K562 (cell line): Measurements from ENCODE around the gene NDOR1. TPM values are rescaled to one million over a fixed set of nuclear protein-coding genes. Genes with fewer than 3 reads are reported as not detected.
A peak's percentile ranks its signal among the peaks of the same experiment; 100 is the strongest.

Experiments used
- ATAC-seq: fragments of 200-7000 bp; cut with Tn5 transposase; 3 replicates; pipeline ENCODE4 v1.9.1; 2020; ENCODE audit warnings: moderate library complexity
- BruUV-seq: library from RNA; stranded (reverse); fragments of 400-500 nt; replicated peaks from 2 replicates; lab custom pipeline; 2021; lab: Mats Ljungman, UMichigan
- CTCF ChIA-PET: fragments of 300-600 bp; formaldehyde crosslinking; extraction: SDS; loops from one replicate; lab custom pipeline; 2021; ENCODE audit warnings: low intra/inter-chr PET ratio; lab: Yijun Ruan, JAX
- POLR2A ChIA-PET: fragments of 300-600, 350-650 bp; sonication (Branson Sonifier 250); formaldehyde crosslinking; extraction: SDS; loops from one replicate; lab custom pipeline; 2021; ENCODE audit warnings: antibody characterized with exemption, inconsistent platforms; lab: Yijun Ruan, JAX
- DNase-seq, 4 experiments: peaks; one replicate each; pipeline versions ENCODE4 v3.0.0 to v3.0.0-alpha.2; 2011 to 2018; ENCODE audit warnings: low spot score in 3 of 4, mixed read lengths in 3 of 4; ENCODE audit errors: extremely low read depth in 1 of 4
- FAIRE-seq: peaks from 2 replicates; lab custom pipeline; 2011; peaks lifted over from hg19 to GRCh38; lab: Jason Lieb, UNC
- H2AFZ ChIP-seq: 2 replicates; pipeline ENCODE4 v1.6.0; 2011; ENCODE audit warnings: low read depth, low read length, control low read depth, inconsistent platforms
- H3K27ac ChIP-seq: fragments of 200-600 bp; 3 replicates; pipeline ENCODE4 v1.8.0; 2011; ENCODE audit warnings: low read depth, mild to moderate bottlenecking, control low read depth, inconsistent platforms, low read length, moderate library complexity, mixed read lengths; ENCODE audit errors: extremely low read depth
- H3K27me3 ChIP-seq, 2 experiments: fragments of 300-600 bp in 1 of 2; 2 replicates in 1 of 2; 3 replicates in 1 of 2; pipeline versions ENCODE4 v1.6.0 to v1.8.0; 2011; ENCODE audit warnings: inconsistent platforms in 2 of 2, low read length in 2 of 2, mild to moderate bottlenecking in 1 of 2, mixed read lengths in 1 of 2, moderate library complexity in 1 of 2; ENCODE audit not compliant: control insufficient read depth in 2 of 2, insufficient read depth in 2 of 2
- H3K36me3 ChIP-seq: fragments of 300-600 bp; 3 replicates; pipeline ENCODE4 v1.8.0; 2011; ENCODE audit warnings: mild to moderate bottlenecking, low read length, inconsistent platforms; ENCODE audit not compliant: control insufficient read depth, insufficient read depth
- H3K4me1 ChIP-seq, 2 experiments: fragments of 200-600 bp in 1 of 2; replicated peaks in 1 of 2; 2 replicates in 1 of 2; 3 replicates in 1 of 2; pipeline versions ENCODE4 v1.5.1 to v1.8.0; 2011; ENCODE audit warnings: inconsistent platforms in 2 of 2, low read length in 2 of 2, mild to moderate bottlenecking in 1 of 2, mixed read lengths in 1 of 2, moderate library complexity in 1 of 2; ENCODE audit not compliant: control insufficient read depth in 2 of 2, insufficient read depth in 2 of 2
- H3K4me2 ChIP-seq: 2 replicates; pipeline ENCODE4 v1.6.1; 2011; ENCODE audit warnings: low read length, control low read depth, inconsistent platforms, mixed read lengths; ENCODE audit not compliant: insufficient read depth
- H3K4me3 ChIP-seq: fragments of 200-600 bp; sonication (generic), shearing (Covaris generic); 2 replicates; pipeline ENCODE4 v1.5.1; 2016; ENCODE audit warnings: control low read depth, inconsistent platforms
- H3K79me2 ChIP-seq: fragments of 200-600 bp; 3 replicates; pipeline ENCODE4 v1.8.0; 2011; ENCODE audit warnings: low read length, inconsistent platforms; ENCODE audit not compliant: control insufficient read depth, insufficient read depth
- H3K9ac ChIP-seq, 2 experiments: 2 replicates each; pipeline versions ENCODE4 v1.6.0 to v1.6.1; 2011; ENCODE audit warnings: low read depth in 2 of 2, low read length in 2 of 2, control low read depth in 1 of 2, inconsistent platforms in 1 of 2, mild to moderate bottlenecking in 1 of 2, mixed read lengths in 1 of 2; ENCODE audit not compliant: insufficient read depth in 1 of 2
- H3K9me1 ChIP-seq: one replicate; pipeline ENCODE4 v1.6.0; 2011; ENCODE audit warnings: inconsistent platforms, mild to moderate bottlenecking, low read length, moderate library complexity; ENCODE audit not compliant: control insufficient read depth, insufficient read depth
- H3K9me3 ChIP-seq: replicated peaks from 2 replicates; pipeline ENCODE4 v1.5.1; 2011; ENCODE audit warnings: low read depth, low read length, inconsistent platforms; ENCODE audit not compliant: control insufficient read depth, insufficient read depth
- H4K20me1 ChIP-seq: replicated peaks from 2 replicates; pipeline ENCODE4 v1.6.1; 2011; ENCODE audit warnings: low read length, inconsistent platforms, mixed read lengths; ENCODE audit not compliant: control insufficient read depth, insufficient read depth
- CXXC5 ChIP-seq: fragments of 250-450 bp; sonication (Bioruptor Pico); IDR thresholded peaks from 2 replicates; pipeline ENCODE4 v1.8.0; 2022; ENCODE audit warnings: inconsistent platforms, mild to moderate bottlenecking, moderate library complexity
- GTF2E2 ChIP-seq: fragments of 200-800 bp; sonication (Bioruptor generic); IDR thresholded peaks from 2 replicates; pipeline ENCODE4 v1.6.1; 2016; ENCODE audit warnings: missing genetic modification characterization, missing compliant biosample characterization
- MLLT1 ChIP-seq, 2 experiments: fragments of 450-650 bp; IDR thresholded peaks; 2 replicates each; pipeline ENCODE4 v1.6.1; 2016
- NR1H2 ChIP-seq: sonication (generic); formaldehyde crosslinking; IDR thresholded peaks from 2 replicates; pipeline ENCODE4 v1.4.0; 2020; ENCODE audit warnings: mild to moderate bottlenecking, missing genetic modification reagents
- POLR2B ChIP-seq: fragments of 450-650 bp; IDR thresholded peaks from 2 replicates; pipeline ENCODE4 v1.6.1; 2018; ENCODE audit warnings: low read depth; ENCODE audit not compliant: partially characterized antibody
- SMAD1 ChIP-seq: fragments of 150-350 bp; IDR thresholded peaks from 2 replicates; pipeline ENCODE4 v1.6.1; 2014; ENCODE audit warnings: low read length, low read depth; ENCODE audit not compliant: partially characterized antibody
- ZBTB8A ChIP-seq: fragments of 450-650 bp; IDR thresholded peaks from 2 replicates; pipeline ENCODE4 v1.6.1; 2018; ENCODE audit warnings: mild to moderate bottlenecking, moderate library complexity; ENCODE audit not compliant: partially characterized antibody
- ZNF318 ChIP-seq, 2 experiments: fragments of 450-650 bp; IDR thresholded peaks; 2 replicates each; pipeline ENCODE4 v1.6.1; 2016; ENCODE audit warnings: mild to moderate bottlenecking in 2 of 2, borderline replicate concordance in 1 of 2, low read depth in 1 of 2, moderate library complexity in 1 of 2
- WGBS: fragments of 100-300 bp; shearing (Covaris generic); methylation state at CpG from one replicate; pipeline ENCODE4 v1.1.6; 2016; ENCODE audit warnings: low coverage, mixed read lengths; ENCODE audit not compliant: insufficient coverage; ENCODE audit errors: missing lambda C conversion rate; 5-methylcytosine and 5-hydroxymethylcytosine counted together
- in situ Hi-C: fragments of 300-500 bp; cut with MboI; formaldehyde crosslinking; loops from 4 replicates; pipeline ENCODE4 v1.15.0; 2018; ENCODE audit warnings: inconsistent platforms, mixed read lengths
- intact Hi-C: fragments of 100-400 bp; cut with micrococcal nuclease; formaldehyde crosslinking; loops from 2 replicates; pipeline ENCODE4 v1.14.2; 2022
- polyA plus RNA-seq, 8 experiments: library from polyadenylated mRNA; depleted of rRNA in 4 of 8; stranded (reverse) in 5 of 8; unstranded in 3 of 8; fragments of >200 nt; fragmentation: Nextera tagmentation in 2 of 8; fragmentation: Illumina TruSeq in 1 of 8; extraction: Ambion mirVana in 2 of 8; extraction: Trizol in 1 of 8; gene quantifications; 2 replicates each; pipeline versions ENCODE4 v1.2.1 to v1.2.3, GENCODE V29; 2011 to 2014; ENCODE audit warnings: inconsistent platforms in 1 of 8, missing spikeins in 1 of 8
- total RNA-seq, 7 experiments: library from RNA; depleted of rRNA in 6 of 7; stranded (reverse); fragments of >200 nt in 6 of 7; fragmentation: Illumina TruSeq in 2 of 7; extraction: Trizol in 2 of 7; gene quantifications; 2 replicates each; pipeline versions ENCODE4 v1.2.1 to v1.2.3, GENCODE V29; 2011 to 2021; ENCODE audit warnings: low replicate concordance in 1 of 7
- TF ChIP-seq, protein P1 (sequence below), 3 experiments: fragments of 200-800 bp in 1 of 3; sonication (Bioruptor generic) in 1 of 3; sonication (generic) in 1 of 3; formaldehyde crosslinking in 1 of 3; IDR thresholded peaks; 2 replicates each; pipeline versions ENCODE4 v1.6.1 to v1.8.0; 2016 to 2022; ENCODE audit warnings: mild to moderate bottlenecking in 2 of 3, missing compliant biosample characterization in 2 of 3, missing genetic modification characterization in 2 of 3, missing genetic modification reagents in 1 of 3

The NDOR1 gene
- total and polyA plus RNA-seq, 9 of the 15 experiments (the other 6 are each of a cell fraction or from before 2014, with no cell fraction given) = 0.06 to 36.9 (median 6.9) TPM

GRCh38 chr9:137165250-137165836 lies 40.2 kb upstream of the NDOR1 start:
- no peak overlapping the region for H2AFZ ChIP-seq
- H3K36me3 ChIP-seq = no peaks in the 10 kb centered on the region
- no peak overlapping the region for H3K27ac ChIP-seq
- H3K27me3 ChIP-seq = peaks cover 29 to 47% of the 10 kb centered on the region in 2 experiments; a peak in 4 of 5 replicates
- no peak overlapping the region for H3K4me3 ChIP-seq
- no peak overlapping the region for H3K4me2 ChIP-seq
- ChIA-PET CTCF (no interaction called here), POLR2A (interaction anchor here (0.6 to 1.4 kb wide), 4 partner anchors 7 to 79 kb away, joined by 3 to 4 read pairs (median 4); no protein-coding TSS in a partner anchor)
- no peaks in the 10 kb centered on the region; the same call in 1 of the 2 replicates for H4K20me1 ChIP-seq
- FAIRE-seq = no peak
- 0 out of 4 replicates have a peak overlapping the region, but pooled peaks of 1 of the 2 experiments have one; percentile 71 for H3K9ac ChIP-seq
- H3K4me1 ChIP-seq = peaks cover 0 to 99% of the 10 kb centered on the region in 2 experiments; a peak in 2 of 5 replicates
- in situ Hi-C loops (no loop called here), intact Hi-C loops (no loop called here)
- WGBS = 33% methylated on average over 20 of the region's 32 CpGs
- no peak for DNase-seq
- ATAC-seq = no peak
- H3K9me3 ChIP-seq = no peaks in the 10 kb centered on the region
- H3K79me2 ChIP-seq = no peaks in the 10 kb centered on the region
- BruUV-seq = no TSS peak
- no peaks in the 10 kb centered on the region for H3K9me1 ChIP-seq
- TF ChIP-seq POLR2B (no peak), ZBTB8A (no peak), SMAD1 (no peak), CXXC5 (CRISPR knock-in tag) (no peak), ZNF318 (IDR thresholded peaks at IDR 0.05; ENCODE audit: borderline replicate concordance in 1 of 2, low read depth in 1 of 2) (no peak), MLLT1 (IDR thresholded peaks at IDR 0.05) (no peak), GTF2E2 (tag) (no peak), NR1H2 (CRISPR knock-in tag) (no peak)
- TF ChIP-seq, protein P1, sequence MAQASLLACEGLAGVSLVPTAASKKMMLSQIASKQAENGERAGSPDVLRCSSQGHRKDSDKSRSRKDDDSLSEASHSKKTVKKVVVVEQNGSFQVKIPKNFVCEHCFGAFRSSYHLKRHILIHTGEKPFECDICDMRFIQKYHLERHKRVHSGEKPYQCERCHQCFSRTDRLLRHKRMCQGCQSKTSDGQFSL (CRISPR knock-in tag; IDR thresholded peaks at IDR 0.05) = no peak
- TF ChIP-seq, protein P1 (tag; IDR thresholded peaks at IDR 0.05) = no peak
